ENCODE results near the gene PDE11A.

PDE11A gene

GRCh38 chr2:177618255-177619253 lies 454.0 kb downstream of the PDE11A start:
- DNase-seq, result peak; percentile 74

DNA sequence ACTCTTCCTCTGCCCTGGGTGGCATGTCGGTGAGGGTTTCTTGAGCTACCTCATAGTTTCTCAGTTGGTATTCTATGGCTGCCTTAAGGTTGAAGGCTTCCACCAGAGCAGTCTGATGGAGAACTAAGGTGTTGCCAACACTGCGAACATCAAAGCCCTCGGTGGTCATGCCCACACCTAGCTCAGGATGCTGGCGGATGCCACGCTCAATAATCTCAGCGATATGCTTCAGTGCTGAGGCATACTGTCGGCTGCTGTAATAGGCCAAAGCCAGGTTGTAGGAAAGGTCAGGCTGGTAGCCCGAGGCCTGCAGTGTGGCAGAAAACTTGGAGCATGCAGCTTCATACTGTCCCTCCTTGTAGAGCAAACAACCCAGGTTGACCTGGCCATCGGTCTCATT lies 454.7 kb downstream of the PDE11A start:
- no peak for DNase-seq

DNA sequence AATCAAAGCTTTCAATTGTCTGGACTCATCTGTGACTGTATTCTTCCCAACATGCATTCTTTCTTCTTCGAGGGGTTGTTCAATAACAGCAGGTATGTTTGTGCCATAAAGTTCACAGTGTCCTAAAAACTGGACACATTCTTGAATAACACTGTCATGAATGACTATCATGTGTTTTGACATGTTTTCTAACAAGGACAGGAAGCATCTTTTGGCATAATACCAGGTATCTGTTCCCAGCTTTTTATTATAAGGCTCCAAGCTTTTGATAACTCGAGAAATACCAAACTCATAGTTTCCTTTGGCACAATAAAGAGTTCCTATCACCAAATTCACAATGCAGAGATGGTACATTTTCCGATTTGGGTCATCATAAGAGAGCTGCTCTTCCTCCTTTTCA lies 455.8 kb downstream of the PDE11A start:
- DNase-seq, result no peak

GRCh38 chr2:177616066-177616465 lies 456.5 kb downstream of the PDE11A start:
- no peak for DNase-seq

GRCh38 chr2:177612659-177613058 lies 459.9 kb downstream of the PDE11A start:
- no peak for DNase-seq

DNA sequence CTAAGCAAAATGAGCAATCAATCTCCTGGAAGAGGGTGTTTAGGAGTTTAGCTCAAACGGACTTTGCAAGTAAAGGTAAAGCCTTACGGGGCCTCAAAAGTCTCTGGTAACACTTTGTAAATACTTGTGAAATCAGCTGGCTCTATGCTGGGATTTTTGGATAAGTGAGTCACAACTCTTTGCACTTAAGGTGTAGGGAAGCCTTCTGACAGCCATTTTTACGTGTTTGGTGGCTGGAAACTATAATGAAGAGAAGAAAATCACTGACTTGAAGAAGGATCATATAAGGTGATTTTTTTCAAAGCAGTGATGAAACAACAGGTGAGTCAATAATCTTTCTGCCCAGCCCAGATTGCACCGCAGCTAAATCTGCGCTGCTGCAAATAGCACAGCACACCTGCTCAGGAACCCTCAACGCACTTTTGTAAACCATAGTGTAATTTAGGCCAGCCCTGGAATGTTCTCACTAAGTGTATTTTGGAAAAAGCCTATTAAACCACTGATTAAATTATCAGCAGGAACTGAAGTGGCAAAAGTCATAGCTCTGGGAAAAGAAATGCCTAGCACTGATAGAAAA lies 461.2 kb downstream of the PDE11A start:
- no peak for DNase-seq

DNA sequence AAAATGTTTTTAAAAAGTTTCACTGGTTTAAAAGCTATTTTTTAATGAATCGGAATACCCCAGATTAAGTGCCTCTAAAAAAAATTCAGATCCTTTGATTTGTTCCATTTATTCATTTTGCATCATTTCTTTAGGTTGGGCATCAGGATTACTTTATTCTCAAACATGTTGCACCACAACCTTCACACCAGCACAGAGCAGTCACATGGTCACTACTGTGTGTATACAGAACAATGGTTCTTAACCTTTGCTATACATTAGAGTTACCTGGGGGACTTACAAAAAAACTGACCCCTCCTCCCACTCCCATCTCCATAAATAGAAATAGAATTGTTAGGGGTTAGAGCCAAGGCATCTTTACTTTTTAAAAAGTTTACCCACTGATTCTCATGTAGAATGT lies 461.8 kb downstream of the PDE11A start:
- DNase-seq, result no peak

DNA sequence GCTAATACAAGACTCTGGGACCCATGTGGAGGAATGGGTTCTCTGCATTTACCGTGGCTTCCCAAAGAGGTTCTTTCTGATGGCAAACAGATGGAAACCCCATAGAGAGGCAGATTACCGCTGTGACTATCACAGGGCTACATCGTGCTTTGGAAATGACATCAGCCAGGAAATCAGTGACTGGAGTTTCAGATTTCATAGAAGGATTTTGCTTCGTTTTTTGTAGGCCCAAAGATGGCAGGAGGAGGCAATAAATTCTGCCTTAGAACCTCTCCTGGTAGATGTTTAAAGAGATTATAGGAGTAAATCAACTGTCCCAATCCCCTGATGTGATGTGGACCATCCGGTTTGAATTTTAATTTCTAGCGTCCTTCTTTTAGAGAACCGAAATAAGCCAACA lies 465.9 kb downstream of the PDE11A start:
- no peak for DNase-seq

DNA sequence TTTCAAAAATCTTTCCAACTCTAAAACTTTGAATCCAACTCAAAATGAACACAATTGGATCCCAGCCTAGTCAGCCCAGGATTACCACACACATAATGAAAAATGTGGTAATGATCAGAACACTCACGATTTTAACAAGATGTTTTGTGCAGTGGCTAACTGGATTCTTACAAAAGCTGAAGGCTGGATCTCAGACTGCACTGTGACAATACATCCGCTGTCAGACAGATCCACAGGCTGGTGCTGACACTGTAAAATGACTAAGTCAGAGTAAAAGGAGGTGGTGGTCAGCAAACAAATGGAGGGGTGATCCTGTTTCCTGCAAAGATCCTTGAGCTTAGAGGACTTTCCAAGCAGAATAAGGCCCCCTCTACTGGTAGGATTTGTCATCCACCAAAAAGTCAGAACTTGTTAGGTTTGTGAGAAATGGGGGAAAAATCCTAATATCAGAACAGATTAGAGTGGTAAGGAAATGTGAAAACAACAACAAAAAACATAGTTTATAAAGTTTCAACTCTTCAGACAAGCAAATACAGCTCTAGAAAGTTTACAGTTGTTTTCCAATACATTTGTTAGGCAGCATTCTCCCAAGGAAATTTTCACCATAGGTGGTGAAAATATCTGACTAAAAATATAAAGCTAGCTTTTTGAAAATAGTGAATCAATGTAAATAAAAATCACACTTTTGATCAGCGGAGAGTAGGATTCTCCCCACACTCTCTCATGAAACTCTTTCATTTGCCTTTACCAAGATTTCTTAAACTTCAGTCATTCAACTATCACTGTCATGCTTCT lies 468.1 kb downstream of the PDE11A start:
- no peak for DNase-seq

- DNase-seq, result no peak
Measured at GRCh38 chr2:177603768-177604167, 468.8 kb downstream of the PDE11A start.

DNA sequence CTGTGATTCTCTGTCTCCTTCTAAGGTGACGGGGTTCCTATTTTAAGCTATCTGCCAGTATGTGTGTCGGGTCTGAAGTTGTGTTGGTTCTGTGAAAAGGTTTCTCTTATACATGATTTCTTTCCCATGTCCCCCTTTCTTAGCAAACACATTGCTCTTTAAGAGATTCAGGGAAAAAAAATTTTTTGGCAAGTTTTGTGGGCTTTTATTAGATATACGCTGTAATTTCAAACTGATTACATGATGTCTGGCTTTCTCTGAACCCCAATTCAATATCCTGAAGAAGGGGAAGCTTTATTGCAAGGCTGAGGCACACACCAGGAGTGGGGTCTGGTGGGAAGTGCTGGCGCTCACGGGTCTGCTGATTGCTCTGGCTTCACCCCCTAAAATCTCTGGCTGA lies 469.4 kb downstream of the PDE11A start:
- DNase-seq, result no peak

DNA sequence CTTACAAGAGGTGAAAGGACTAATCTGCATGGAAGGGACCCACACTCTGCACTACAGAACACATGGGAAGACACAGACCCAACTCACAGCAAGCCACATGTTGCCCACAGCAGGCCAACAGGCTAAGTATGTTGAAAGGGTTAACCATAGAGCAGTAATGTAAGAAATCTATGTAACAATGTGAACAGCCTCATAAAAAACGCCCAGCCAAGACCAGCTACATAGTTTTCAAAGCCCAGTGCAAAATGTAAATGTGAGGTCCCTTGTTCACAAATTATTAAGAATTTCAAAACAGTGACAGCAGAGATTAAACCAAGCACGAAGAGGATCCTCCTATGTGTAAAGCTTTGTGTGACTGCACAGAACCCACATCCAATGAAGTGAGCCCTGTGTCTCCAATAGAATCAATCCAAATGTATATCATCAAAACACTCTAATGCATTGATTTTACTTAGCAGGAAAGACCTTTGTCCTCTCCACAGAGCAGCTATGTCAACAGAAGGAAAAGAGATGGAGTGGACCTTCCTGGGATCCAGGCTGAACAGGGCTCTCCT lies 469.9 kb downstream of the PDE11A start:
- DNase-seq, result no peak

DNA sequence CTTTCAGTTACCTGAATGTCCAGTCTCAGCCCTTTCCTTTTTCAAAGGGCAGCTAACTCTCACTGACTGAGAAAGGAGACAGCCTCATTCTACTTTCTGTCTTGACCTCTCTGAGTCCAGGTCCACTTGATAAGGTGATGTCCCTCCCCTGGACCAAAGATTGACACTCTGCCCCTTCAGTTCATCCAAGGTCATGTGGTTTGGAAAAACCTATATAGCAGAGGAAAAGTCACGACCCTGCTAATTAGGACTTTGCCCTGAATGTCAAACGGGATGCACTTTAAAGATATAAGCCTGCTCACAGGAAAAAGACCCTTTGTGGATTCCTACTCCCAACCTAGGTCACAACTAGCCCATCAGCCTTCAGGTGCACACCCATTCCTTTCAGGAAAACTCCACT lies 471.7 kb downstream of the PDE11A start:
- no peak for DNase-seq

GRCh38 chr2:177599956-177600355 lies 472.6 kb downstream of the PDE11A start:
- DNase-seq, result no peak

- no peak for DNase-seq
Measured at GRCh38 chr2:177599139-177599688, 473.4 kb downstream of the PDE11A start.

GRCh38 chr2:177598326-177599138 lies 474.0 kb downstream of the PDE11A start:
- DNase-seq, result no peak

GRCh38 chr2:177597759-177598158 lies 474.8 kb downstream of the PDE11A start:
- no peak for DNase-seq

GRCh38 chr2:177596866-177597265 lies 475.7 kb downstream of the PDE11A start:
- no peak for DNase-seq

DNA sequence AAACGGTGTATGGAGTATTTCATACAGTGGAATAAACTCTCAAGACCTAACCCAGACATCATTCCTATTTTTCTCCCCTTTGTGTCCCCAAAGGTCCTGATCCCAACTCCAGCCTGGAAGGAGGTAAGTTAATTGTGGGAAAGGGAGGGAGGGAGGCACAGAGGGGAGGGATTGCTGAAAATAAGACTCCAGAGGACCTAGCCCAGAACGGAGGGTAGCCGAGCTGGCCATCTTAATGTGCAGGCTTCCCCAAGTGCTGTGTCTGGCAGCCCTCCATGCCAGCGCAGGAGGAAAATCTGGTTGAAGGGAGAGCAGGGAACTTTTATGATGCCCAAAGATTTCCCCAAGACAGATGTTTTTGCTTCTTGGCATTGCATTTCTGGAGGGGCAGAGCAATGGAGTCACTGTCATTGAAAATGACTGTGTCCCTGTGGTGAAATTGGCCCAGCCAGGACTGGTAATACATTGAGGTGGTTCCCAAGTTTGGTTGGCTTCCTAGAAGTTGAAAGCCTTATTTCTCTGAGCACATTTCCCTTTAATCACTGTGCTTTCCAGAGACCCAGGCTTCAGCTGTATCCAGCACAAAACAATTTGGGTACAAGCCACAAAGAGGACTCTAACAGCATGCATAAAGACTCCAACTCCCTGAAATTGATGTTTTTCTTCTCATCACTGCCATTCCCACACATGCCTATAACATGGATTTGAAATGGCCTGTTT lies 477.3 kb downstream of the PDE11A start:
- no peak for DNase-seq

DNA sequence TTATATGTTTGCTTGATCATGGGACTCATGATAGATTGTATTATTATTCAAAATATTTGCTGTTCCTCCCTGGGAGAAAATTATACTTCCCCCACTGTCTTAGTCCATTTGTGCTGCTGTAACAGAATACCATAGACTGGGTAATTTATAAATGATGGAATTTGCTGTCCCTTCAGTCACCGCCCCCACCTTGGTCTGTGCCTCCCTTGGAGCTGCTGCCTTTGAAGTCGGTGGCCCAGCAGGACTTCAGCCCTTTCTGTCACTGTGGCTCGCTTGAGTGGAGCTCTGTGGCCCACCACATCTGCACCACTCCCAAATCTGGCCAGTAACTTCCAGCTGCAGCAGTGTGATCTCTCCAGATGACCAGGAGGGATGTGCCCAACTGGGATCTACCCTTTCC lies 479.2 kb downstream of the PDE11A start:
- DNase-seq, result no peak

GRCh38 chr2:177592945-177593344 lies 479.6 kb downstream of the PDE11A start:
- no peak for DNase-seq

Data from GOT3 (cell line).